ENCODE data around the gene MACROH2A2. TPM values are rescaled to one million over a fixed set of nuclear protein-coding genes. Genes with fewer than 3 reads are reported as not detected.

Gene MACROH2A2
- total RNA-seq, 1 experiment from 2014 or later, result 11.3 TPM

- H4K5ac ChIP-seq (ENCODE audit: insufficient read length, low read depth, low read length), result no peak within 1 kb of the TSS
- no peak within 1 kb of the TSS for H3K56ac ChIP-seq (ENCODE audit: insufficient read length, low read depth, low read length)
- H3K4ac ChIP-seq (ENCODE audit: low read depth, low read length), result no peak within 1 kb of the TSS
- H4K8ac ChIP-seq (replicated peaks; ENCODE audit: insufficient read length, low read depth, low read length), result no peak within 1 kb of the TSS
- H3K4me1 ChIP-seq (ENCODE audit: insufficient read depth, low read length), result 0 out of 2 replicates have a peak, but pooled peaks cover 3% of the 10 kb centered on the region
- no peaks in the 10 kb centered on the region for H3K9me3 ChIP-seq (ENCODE audit: control insufficient read depth, low read depth, low read length)
- peak within 1 kb of the TSS; percentile 91 to 98 (median 96) for H3K27ac Mint-ChIP-seq
- peak within 1 kb of the TSS; percentile 62 for H3K9ac ChIP-seq (ENCODE audit: extremely low read depth, insufficient read length, low read length)
- H2AFZ ChIP-seq (ENCODE audit: low read length), result no peak within 1 kb of the TSS
- H3K4me2 ChIP-seq (ENCODE audit: insufficient read depth, insufficient read length, low read length), result peak within 1 kb of the TSS; percentile 68
- peak within 1 kb of the TSS; percentile 85 for H3K14ac ChIP-seq (ENCODE audit: insufficient read depth, low read length)
- H3K27me3 ChIP-seq (ENCODE audit: insufficient read depth, low read length), result no peaks in the 10 kb centered on the region
- no peak within 1 kb of the TSS for H2BK12ac ChIP-seq (ENCODE audit: insufficient read length, low read depth, low read length)
- DNase-seq, result peak; percentile 99
- H2BK15ac ChIP-seq (ENCODE audit: low read depth, low read length), result no peak within 1 kb of the TSS
- peaks cover 11 to 13% of the 10 kb centered on the region in 2 experiments for H3K4me1 Mint-ChIP-seq
- WGBS (ENCODE audit: extremely low coverage, insufficient read length, low lambda C conversion rate), result no CpG with 5 or more reads among the region's 39 CpGs
- H3K18ac ChIP-seq (ENCODE audit: insufficient read length, low read depth, low read length), result peak within 1 kb of the TSS; percentile 74
- no peaks in the 10 kb centered on the region for H3K79me2 ChIP-seq (ENCODE audit: insufficient read depth, low read length)
- H2AK5ac ChIP-seq (ENCODE audit: insufficient read length, low read length), result no peak within 1 kb of the TSS
- H3K36me3 Mint-ChIP-seq (ENCODE audit: insufficient read depth in 1 of 3, low read depth in 3 of 3), result peaks cover 9 to 17% (median 16%) of the 10 kb centered on the region in 3 experiments
- H3K23ac ChIP-seq (ENCODE audit: insufficient read length, low read depth, low read length), result no peak within 1 kb of the TSS
- H4K20me1 ChIP-seq (ENCODE audit: control insufficient read depth, insufficient read depth, insufficient read length), result no peaks in the 10 kb centered on the region
- no peak within 1 kb of the TSS for H3T11ph ChIP-seq (ENCODE audit: low read length)
- no peak within 1 kb of the TSS for H2BK5ac ChIP-seq (ENCODE audit: insufficient read length, low read length)
- H3K27me3 Mint-ChIP-seq (ENCODE audit: low read depth), result no peaks in the 10 kb centered on the region
- H3K27ac ChIP-seq (ENCODE audit: insufficient read length, low read depth, low read length), result no peak within 1 kb of the TSS
- no peaks in the 10 kb centered on the region for H3K9me3 Mint-ChIP-seq
- no peak within 1 kb of the TSS for H2BK20ac ChIP-seq (ENCODE audit: low read depth, low read length, poor library complexity, severe bottlenecking)
- peak; percentile 59 for TF ChIP-seq CTCF (conservative IDR thresholded peaks at IDR 0.05)
- no peak within 1 kb of the TSS for H2BK120ac ChIP-seq (ENCODE audit: low read depth, low read length, poor library complexity, severe bottlenecking)
- H3K79me1 ChIP-seq (ENCODE audit: insufficient read depth, low read depth, low read length, poor library complexity, severe bottlenecking), result no peaks in the 10 kb centered on the region
- H4K91ac ChIP-seq (ENCODE audit: insufficient read length, low read depth, low read length), result no peak within 1 kb of the TSS
- peak within 1 kb of the TSS; percentile 76 to 88 for H3K4me3 Mint-ChIP-seq
- peaks cover 14% of the 10 kb centered on the region for H3K23me2 ChIP-seq (ENCODE audit: insufficient read length, low read depth, low read length, poor library complexity, severe bottlenecking)
Observed at GRCh38 chr10:70146489-70147258, 94.0 kb downstream of the MACROH2A2 start, which contains the start of gene TYSND1. TSS of gene TYSND1 (minus strand) at chr10:70146700. CDS start at chr10:70146586, 114 bp downstream.

Data from H9 (cell line).